Stomach (tissue), 9 donors: ENCODE measurements around the gene CLUH. TPM values are rescaled to one million over a fixed set of nuclear protein-coding genes. Genes with fewer than 3 reads are reported as not detected.
"Not testable (repeated sequence)": the region's sequence is repeated elsewhere in the genome, so short reads cannot be mapped to it uniquely, and the experiment has no call there.

ENCODE experiments used
- DNase-seq, 2 donors: peaks; one replicate each; pipeline versions ENCODE4 v3.0.0 to v3.0.0-alpha.2; 2013 to 2019
- H3K27ac ChIP-seq, 5 donors: fragments of 200-600 bp in 4 of 5; sonication (generic) in 4 of 5; one replicate each; pipeline ENCODE4 v1.5.1; 2013 to 2019; ENCODE audit warnings: mild to moderate bottlenecking in 1 of 5, moderate library complexity in 1 of 5
- H3K27me3 ChIP-seq, 3 donors: fragments of 200-600 bp; sonication (generic); one replicate each; pipeline ENCODE4 v1.5.1; 2017 to 2019; ENCODE audit warnings: mixed run types in 1 of 3
- H3K36me3 ChIP-seq, 4 donors: fragments of 200-600 bp; sonication (generic); 1 replicate in 3 of 4; 2 replicates in 1 of 4; pipeline ENCODE4 v1.5.1; 2016 to 2019
- H3K4me1 ChIP-seq, 4 donors: fragments of 200-600 bp; sonication (generic); one replicate each; pipeline ENCODE4 v1.5.1; 2016 to 2019
- H3K4me3 ChIP-seq, 4 donors: fragments of 200-600 bp; sonication (generic) in 3 of 4; one replicate each; pipeline ENCODE4 v1.5.1; 2016 to 2019; ENCODE audit warnings: mild to moderate bottlenecking in 1 of 4
- H3K9me3 ChIP-seq, 4 donors: fragments of 200-600 bp; sonication (generic); one replicate each; pipeline ENCODE4 v1.5.1; 2016 to 2019
- CTCF ChIP-seq, 7 experiments: fragments of 450-650 bp in 4 of 7; fragments of 200-600 bp in 3 of 7; sonication (generic) in 3 of 7; IDR thresholded peaks; one replicate each; pipeline ENCODE4 v1.5.1; 2016 to 2019; ENCODE audit warnings: antibody characterized with exemption in 7 of 7, control low read depth in 2 of 7, mild to moderate bottlenecking in 1 of 7
- EP300 ChIP-seq: sonication (generic); formaldehyde crosslinking; IDR thresholded peaks from one replicate; pipeline ENCODE4 v1.6.1; 2017; ENCODE audit warnings: antibody characterized with exemption
- POLR2A ChIP-seq, 4 donors: fragments of 450-650 bp; IDR thresholded peaks; one replicate each; pipeline ENCODE4 v1.6.1; 2016; ENCODE audit warnings: antibody characterized with exemption in 4 of 4, control low read depth in 2 of 4, mild to moderate bottlenecking in 1 of 4, moderate library complexity in 1 of 4
- POLR2AphosphoS5 ChIP-seq, 3 donors: sonication (generic); formaldehyde crosslinking; IDR thresholded peaks; one replicate each; pipeline ENCODE4 v1.6.1; 2016; ENCODE audit warnings: antibody characterized with exemption in 3 of 3
- WGBS, 5 donors: extraction: QIAGEN DNeasy Blood & Tissue Kit in 3 of 5; methylation state at CpG; one replicate each; pipeline versions ENCODE4 v1.1.5 to v1.1.7; 2013 to 2018; 5-methylcytosine and 5-hydroxymethylcytosine counted together
- intact Hi-C: fragments of 100-400 bp; cut with DNase I; formaldehyde crosslinking; loops from one replicate; pipeline ENCODE4 v1.15.1; 2023; ENCODE audit warnings: low total_unique reads
- polyA plus RNA-seq, 3 donors: library from polyadenylated mRNA; stranded (reverse); fragments of 200-250 nt; gene quantifications; one replicate each; pipeline ENCODE4 v1.2.3, GENCODE V29; 2013
- total RNA-seq, 5 donors: library from RNA; depleted of rRNA; stranded (reverse); fragments of >200 nt; gene quantifications; one replicate each; pipeline versions ENCODE4 v1.1.0 to v1.2.3, GENCODE V29; 2014 to 2016
- donor health status: healthy with polysubstance abuse.
- donor health status: Bipolar disorder and iron deficiency.
- donor health status: healthy.

The CLUH gene
- total and polyA plus RNA-seq, 8 donors = 17.6 to 417 (median 45.6) TPM

- intact Hi-C loops = no loop called here
- DNase-seq = no peak
- no peak overlapping the region for H3K4me3 ChIP-seq
- no peaks in the 10 kb centered on the region for H3K9me3 ChIP-seq
- H3K36me3 ChIP-seq = peaks cover 42 to 89% (median 76%) of the 10 kb centered on the region in 4 donors
- no peak overlapping the region for H3K27ac ChIP-seq
- TF ChIP-seq POLR2A (IDR thresholded peaks at IDR 0.05) (no peak), POLR2AphosphoS5 (IDR thresholded peaks at IDR 0.05) (no peak), EP300 (no peak), CTCF (IDR thresholded peaks at IDR 0.05) (no peak)
- H3K27me3 ChIP-seq = no peaks in the 10 kb centered on the region
- WGBS, 5 donors = 96 to 100% (median 100%) methylated on average over 2 of the region's 2 CpGs
- H3K4me1 ChIP-seq = peaks cover 9 to 27% (median 18%) of the 10 kb centered on the region in 4 donors
These were observed 30.6 kb downstream of the CLUH start for GRCh38 chr17:2680961-2681360.

GRCh38 chr17:2679247-2679646 lies 32.3 kb downstream of the CLUH start:
- Histone ChIP-seq H3K4me1 (peaks cover 9 to 24% (median 17%) of the 10 kb centered on the region in 4 donors), H3K36me3 (peaks cover 46 to 97% (median 86%) of the 10 kb centered on the region in 4 donors)
- 94 to 100% (median 97%) methylated on average over 1 of the region's 1 CpG for WGBS, 5 donors
- H3K9me3 ChIP-seq, H3K27me3 ChIP-seq, H3K4me3 ChIP-seq, DNase-seq, H3K27ac ChIP-seq: not testable (repeated sequence)
- intact Hi-C loops = loop anchor here (10.0 kb wide), 1 partner anchor 54 kb away; no protein-coding TSS in a partner anchor

- H3K4me3 ChIP-seq = no peak overlapping the region
- H3K27me3 ChIP-seq = no peaks in the 10 kb centered on the region
- DNase-seq = no peak
- WGBS, 5 donors = 78 to 87% (median 81%) methylated on average over 5 of the region's 5 CpGs
- H3K36me3 ChIP-seq = peaks cover 52 to 100% (median 98%) of the 10 kb centered on the region in 4 donors
- intact Hi-C loops = loop anchor here (10.0 kb wide), 1 partner anchor 47 kb away; no protein-coding TSS in a partner anchor
- no peaks in the 10 kb centered on the region for H3K9me3 ChIP-seq
- no peaks in the 10 kb centered on the region for H3K4me1 ChIP-seq
- no peak overlapping the region for H3K27ac ChIP-seq
- no peak for TF ChIP-seq POLR2A (IDR thresholded peaks at IDR 0.05)
- no peak for TF ChIP-seq EP300
- no peak for TF ChIP-seq CTCF (IDR thresholded peaks at IDR 0.05)
- TF ChIP-seq POLR2AphosphoS5 (IDR thresholded peaks at IDR 0.05) = no peak
These were observed 39.5 kb downstream of the CLUH start for GRCh38 chr17:2672026-2672425.

- H3K9me3 ChIP-seq, intact Hi-C loops, H3K27ac ChIP-seq, H3K27me3 ChIP-seq, H3K4me3 ChIP-seq, DNase-seq: not testable (repeated sequence)
- peaks cover 3 to 28% (median 18%) of the 10 kb centered on the region in 4 donors for H3K36me3 ChIP-seq
- whole genome bisulfite sequencing, 5 donors = 96 to 98% (median 98%) methylated on average over 4 of the region's 4 CpGs
- H3K4me1 ChIP-seq = peaks cover 0 to 42% (median 23%) of the 10 kb centered on the region in 4 donors
These were observed 51.2 kb downstream of the CLUH start for GRCh38 chr17:2660410-2660809.

GRCh38 chr17:2659337-2659736 lies 52.2 kb downstream of the CLUH start:
- intact Hi-C loops, H3K27ac ChIP-seq, DNase-seq, H3K27me3 ChIP-seq, H3K4me3 ChIP-seq, H3K9me3 ChIP-seq: not testable (repeated sequence)
- H3K4me1 ChIP-seq = peaks cover 0 to 45% (median 25%) of the 10 kb centered on the region in 4 donors
- WGBS, 5 donors = 55 to 69% (median 66%) methylated on average over 8 of the region's 8 CpGs
- peaks cover 3 to 27% (median 19%) of the 10 kb centered on the region in 4 donors for H3K36me3 ChIP-seq

GRCh38 chr17:2656283-2656682 lies 55.3 kb downstream of the CLUH start:
- intact Hi-C loops = no loop called here
- no peak overlapping the region for H3K27ac ChIP-seq
- no peaks in the 10 kb centered on the region for H3K9me3 ChIP-seq
- H3K36me3 ChIP-seq = peaks cover 0 to 28% (median 22%) of the 10 kb centered on the region in 4 donors
- no peaks in the 10 kb centered on the region for H3K27me3 ChIP-seq
- peaks cover 0 to 42% (median 21%) of the 10 kb centered on the region in 4 donors for H3K4me1 ChIP-seq
- no peak for DNase-seq
- TF ChIP-seq CTCF (IDR thresholded peaks at IDR 0.05) (no peak), POLR2A (IDR thresholded peaks at IDR 0.05) (no peak), EP300 (no peak), POLR2AphosphoS5 (IDR thresholded peaks at IDR 0.05) (no peak)
- 0 to 33% (median 2%) methylated on average over 1 of the region's 1 CpG for whole genome bisulfite sequencing, 5 donors
- H3K4me3 ChIP-seq = no peak overlapping the region
